HEK293 (cell line): Measurements from ENCODE around the gene CLCN7.

ENCODE experiments used
- BCL11A ChIP-seq: fragments of 450-650 bp; formaldehyde crosslinking; IDR thresholded peaks from 2 replicates; pipeline ENCODE4 v1.5.1; 2016; ENCODE audit warnings: low read depth, missing biosample characterization, missing genetic modification characterization
- CTCF ChIP-seq: fragments of 450-650 bp; formaldehyde crosslinking; IDR thresholded peaks from 2 replicates; pipeline ENCODE4 v1.5.1; 2016; ENCODE audit warnings: missing biosample characterization, missing genetic modification characterization
- ZNF473 ChIP-seq: fragments of 450-650 bp; formaldehyde crosslinking; IDR thresholded peaks from 2 replicates; pipeline ENCODE4 v1.5.1; 2017; ENCODE audit warnings: missing biosample characterization, missing genetic modification characterization
- ZNF701 ChIP-seq: fragments of 450-650 bp; formaldehyde crosslinking; IDR thresholded peaks from 2 replicates; pipeline ENCODE4 v1.5.1; 2016; ENCODE audit warnings: missing biosample characterization, missing genetic modification characterization
- ZSCAN5A ChIP-seq: fragments of 450-650 bp; formaldehyde crosslinking; IDR thresholded peaks from 2 replicates; pipeline ENCODE4 v1.5.1; 2016; ENCODE audit warnings: missing biosample characterization, missing genetic modification characterization

DNA sequence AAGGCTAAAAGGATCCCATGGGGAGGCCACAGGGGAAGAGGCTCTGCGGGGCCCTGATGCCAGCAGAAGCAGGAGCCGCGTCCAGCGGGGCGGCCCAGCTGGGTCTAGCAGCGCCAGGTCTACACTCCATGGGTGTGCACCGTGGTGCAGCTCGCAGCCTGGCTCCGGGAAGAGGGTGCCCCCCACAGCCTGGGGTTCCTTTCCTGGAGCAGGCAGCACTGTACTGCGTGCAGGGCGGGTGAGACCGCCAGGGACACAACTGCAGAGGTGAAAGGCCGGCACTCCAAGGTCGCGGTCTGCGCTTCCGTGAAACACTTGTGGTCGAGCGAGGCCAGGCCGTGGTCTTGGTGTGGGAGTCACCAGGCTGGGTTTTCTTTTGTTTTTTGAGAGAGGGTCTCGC is 24.0 kb downstream of the CLCN7 start:
- no peak for TF ChIP-seq ZNF473 (tag by site-specific recombination)
- no peak for TF ChIP-seq CTCF (tag by site-specific recombination)
- TF ChIP-seq ZSCAN5A (tag by site-specific recombination): no peak
- no peak for TF ChIP-seq BCL11A (tag by site-specific recombination)
- no peak for TF ChIP-seq ZNF701 (tag by site-specific recombination)
